ENCODE measurements around the gene APBB2. TPM values are rescaled to one million over a fixed set of nuclear protein-coding genes. Genes with fewer than 3 reads are reported as not detected.
A peak's percentile ranks its signal among the peaks of the same experiment; 100 is the strongest.

Gene APBB2
- 10 to 100 TPM; 12.2 to 29.2 (median 20.1) TPM for total RNA-seq

- peaks cover 0 to 48% (median 14%) of the 10 kb centered on the region in 3 donors for H3K4me1 ChIP-seq
- intact Hi-C loops (cut with DNase I), result loop anchor here (5.0 kb wide), 1 partner anchor 237 kb away; no protein-coding TSS in a partner anchor
- H3K27ac ChIP-seq, result peak within 1 kb of the TSS; percentile 78 to 94 (median 92)
- H3K4me3 ChIP-seq, result peak within 1 kb of the TSS; percentile 64 to 96 (median 86)
- TF ChIP-seq, protein P1, sequence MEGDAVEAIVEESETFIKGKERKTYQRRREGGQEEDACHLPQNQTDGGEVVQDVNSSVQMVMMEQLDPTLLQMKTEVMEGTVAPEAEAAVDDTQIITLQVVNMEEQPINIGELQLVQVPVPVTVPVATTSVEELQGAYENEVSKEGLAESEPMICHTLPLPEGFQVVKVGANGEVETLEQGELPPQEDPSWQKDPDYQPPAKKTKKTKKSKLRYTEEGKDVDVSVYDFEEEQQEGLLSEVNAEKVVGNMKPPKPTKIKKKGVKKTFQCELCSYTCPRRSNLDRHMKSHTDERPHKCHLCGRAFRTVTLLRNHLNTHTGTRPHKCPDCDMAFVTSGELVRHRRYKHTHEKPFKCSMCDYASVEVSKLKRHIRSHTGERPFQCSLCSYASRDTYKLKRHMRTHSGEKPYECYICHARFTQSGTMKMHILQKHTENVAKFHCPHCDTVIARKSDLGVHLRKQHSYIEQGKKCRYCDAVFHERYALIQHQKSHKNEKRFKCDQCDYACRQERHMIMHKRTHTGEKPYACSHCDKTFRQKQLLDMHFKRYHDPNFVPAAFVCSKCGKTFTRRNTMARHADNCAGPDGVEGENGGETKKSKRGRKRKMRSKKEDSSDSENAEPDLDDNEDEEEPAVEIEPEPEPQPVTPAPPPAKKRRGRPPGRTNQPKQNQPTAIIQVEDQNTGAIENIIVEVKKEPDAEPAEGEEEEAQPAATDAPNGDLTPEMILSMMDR (IDR thresholded peaks at IDR 0.05), result peak; percentile 49 to 77 (median 56)
- peak in 3 of 4 donors; percentile 21 to 80 (median 76) for TF ChIP-seq POLR2A (IDR thresholded peaks at IDR 0.05)
- H3K27me3 ChIP-seq, result peaks cover 0 to 6% (median 0%) of the 10 kb centered on the region in 4 donors
- peak; percentile 27 for DNase-seq
- H3K36me3 ChIP-seq, result no peaks in the 10 kb centered on the region
- WGBS, 2 donors, result no CpG with 5 or more reads among the region's 71 CpGs
- no peaks in the 10 kb centered on the region for H3K9me3 ChIP-seq
Observed at GRCh38 chr4:41214136-41214824, at the start of gene APBB2. APBB2 (minus strand) TSS chr4:41214542; CDS start chr4:41033254, 181,288 bp downstream.

GRCh38 chr4:41262198-41262597 lies 47.9 kb upstream of the APBB2 start:
- Histone ChIP-seq H3K27me3 (peaks cover 0 to 33% (median 4%) of the 10 kb centered on the region in 4 donors), H3K9me3 (no peaks in the 10 kb centered on the region), H3K27ac (no peak overlapping the region), H3K4me1 (peaks cover 6 to 9% (median 9%) of the 10 kb centered on the region in 3 donors), H3K36me3 (no peaks in the 10 kb centered on the region), H3K4me3 (no peak overlapping the region)
- no peak for DNase-seq
- WGBS, 2 donors, result 83 to 91% methylated on average over 3 to 6 of the region's 6 CpGs
- TF ChIP-seq POLR2A (IDR thresholded peaks at IDR 0.05), result no peak
- TF ChIP-seq, protein P1 (IDR thresholded peaks at IDR 0.05), result no peak
- intact Hi-C loops (cut with DNase I), result no loop called here

DNA sequence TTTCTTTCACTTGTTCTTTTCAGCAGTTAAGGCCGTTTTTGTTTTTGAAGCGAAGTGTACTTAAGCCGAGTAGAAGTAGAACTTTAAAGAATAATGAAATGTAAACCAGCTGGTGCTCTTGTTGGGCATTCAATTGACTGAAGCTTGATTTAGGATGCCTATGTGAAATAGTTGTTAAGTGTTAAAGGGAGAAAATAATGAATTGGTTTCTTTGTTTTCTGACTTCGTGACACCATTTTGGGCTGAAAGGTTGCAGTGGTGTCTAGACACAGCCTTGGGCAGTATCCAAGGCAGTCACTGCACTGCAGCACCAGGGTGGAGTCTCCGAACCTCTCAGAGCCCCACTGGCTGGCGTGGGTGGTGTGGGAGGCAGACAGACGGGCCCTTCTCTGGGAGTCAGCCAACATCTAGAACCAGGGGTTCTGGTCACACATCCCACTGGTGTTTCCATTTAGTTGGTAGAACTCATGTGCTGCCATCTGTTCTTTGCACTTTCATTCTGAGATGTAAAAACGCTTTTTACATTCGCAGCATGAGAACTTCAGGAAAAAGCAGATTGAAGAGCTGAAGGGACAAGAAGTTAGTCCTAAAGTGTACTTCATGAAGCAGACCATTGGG lies 45.9 kb upstream of the APBB2 start:
- H3K36me3 ChIP-seq, result no peaks in the 10 kb centered on the region
- no peak overlapping the region for H3K27ac ChIP-seq
- DNase-seq, result no peak
- no peak for TF ChIP-seq POLR2A (IDR thresholded peaks at IDR 0.05)
- TF ChIP-seq, protein P1 (IDR thresholded peaks at IDR 0.05), result no peak
- intact Hi-C loops (cut with DNase I), result no loop called here
- H3K27me3 ChIP-seq, result peaks cover 8 to 53% (median 11%) of the 10 kb centered on the region in 4 donors
- no peaks in the 10 kb centered on the region for H3K9me3 ChIP-seq
- no peak overlapping the region for H3K4me3 ChIP-seq
- H3K4me1 ChIP-seq, result peaks cover 14 to 18% (median 16%) of the 10 kb centered on the region in 3 donors
- WGBS, 2 donors, result 84 to 91% methylated on average over 9 of the region's 9 CpGs

DNA sequence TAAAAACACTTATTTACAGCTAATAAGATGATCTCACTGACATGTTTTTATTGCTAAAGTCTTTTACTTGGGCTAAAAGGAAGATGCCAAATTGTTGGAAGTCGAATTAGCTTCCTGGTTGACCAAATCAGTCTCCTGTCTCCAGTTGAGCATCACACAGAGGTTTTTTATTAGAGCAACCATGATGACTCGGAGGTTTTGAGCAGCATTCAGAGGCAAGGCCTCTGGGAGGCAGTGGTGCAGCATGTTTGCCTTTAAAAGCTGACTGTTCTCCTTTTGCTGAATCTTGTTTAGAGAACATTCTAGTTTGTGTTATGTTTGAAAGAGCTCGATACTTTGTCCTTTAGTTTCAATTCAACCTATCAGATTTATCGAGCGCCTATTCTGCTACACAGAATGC lies 44.4 kb upstream of the APBB2 start:
- H3K4me1 ChIP-seq, result peaks cover 14 to 18% (median 16%) of the 10 kb centered on the region in 3 donors
- DNase-seq, result no peak
- TF ChIP-seq, protein P1 (IDR thresholded peaks at IDR 0.05), result peak in 2 of 6 experiments; percentile 7 to 46
- no peak for TF ChIP-seq POLR2A (IDR thresholded peaks at IDR 0.05)
- H3K36me3 ChIP-seq, result no peaks in the 10 kb centered on the region
- no peaks in the 10 kb centered on the region for H3K9me3 ChIP-seq
- intact Hi-C loops (cut with DNase I), result no loop called here
- H3K27me3 ChIP-seq, result peaks cover 8 to 66% (median 11%) of the 10 kb centered on the region in 4 donors
- H3K4me3 ChIP-seq, result no peak overlapping the region
- H3K27ac ChIP-seq, result no peak overlapping the region
- WGBS, 2 donors, result 69 to 79% methylated on average over 5 of the region's 5 CpGs

DNA sequence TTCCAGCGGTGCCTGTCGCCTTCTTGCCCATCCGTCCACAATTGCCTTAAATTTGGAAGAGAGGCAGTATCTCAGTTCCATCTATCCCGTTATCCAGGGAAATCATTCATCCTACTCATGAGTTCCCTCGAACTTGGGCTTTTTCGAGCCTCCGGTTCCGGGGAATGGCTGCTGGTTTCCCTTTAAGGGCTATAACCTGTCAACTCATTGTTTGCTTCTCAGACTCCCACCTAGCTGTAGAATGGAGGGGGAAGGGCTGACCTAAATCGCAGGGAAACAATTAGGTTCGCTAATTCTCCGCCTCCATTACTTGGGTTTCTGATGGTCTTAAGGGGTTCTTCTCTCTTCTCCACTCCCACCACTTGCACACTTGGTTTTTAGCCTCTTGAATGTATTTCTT lies 43.6 kb upstream of the APBB2 start:
- no peaks in the 10 kb centered on the region for H3K9me3 ChIP-seq
- no peaks in the 10 kb centered on the region for H3K36me3 ChIP-seq
- peak overlapping the region; percentile 39 to 75 (median 46) for H3K4me3 ChIP-seq
- H3K27ac ChIP-seq, result no peak overlapping the region
- H3K27me3 ChIP-seq, result peaks cover 8 to 66% (median 11%) of the 10 kb centered on the region in 4 donors
- intact Hi-C loops (cut with DNase I), result no loop called here
- peaks cover 14 to 18% (median 16%) of the 10 kb centered on the region in 3 donors for H3K4me1 ChIP-seq
- no peak for DNase-seq
- TF ChIP-seq POLR2A (IDR thresholded peaks at IDR 0.05), result no peak
- TF ChIP-seq, protein P1 (IDR thresholded peaks at IDR 0.05), result no peak
- 31% methylated on average over 11 of the region's 11 CpGs for WGBS, 2 donors
